Mesenchymal stem cell (in vitro differentiated cells and primary cell): ENCODE data around the gene QSOX1.

Source experiments
- DNase-seq: peaks from one replicate; pipeline ENCODE4 v3.0.0-alpha.2; 2013
- H2AFZ ChIP-seq: one replicate; pipeline ENCODE4 v1.6.1; 2013; ENCODE audit warnings: low read depth, mild to moderate bottlenecking, control low read depth, inconsistent platforms, low read length, moderate library complexity
- H2AK5ac ChIP-seq: 2 replicates; pipeline ENCODE4 v1.6.1; 2013; ENCODE audit warnings: low read length, moderate library complexity, mild to moderate bottlenecking, inconsistent platforms; ENCODE audit not compliant: severe bottlenecking
- H2BK120ac ChIP-seq: one replicate; pipeline ENCODE4 v1.6.1; 2013; ENCODE audit warnings: low read depth, mild to moderate bottlenecking, inconsistent platforms, low read length, moderate library complexity
- H2BK12ac ChIP-seq, 2 experiments: one replicate each; pipeline ENCODE4 v1.6.1; 2013; ENCODE audit warnings: inconsistent platforms in 2 of 2, low read length in 2 of 2, mild to moderate bottlenecking in 2 of 2, moderate library complexity in 2 of 2, control low read depth in 1 of 2
- H2BK15ac ChIP-seq: one replicate; pipeline ENCODE4 v1.6.1; 2013; ENCODE audit warnings: mild to moderate bottlenecking, low read depth, inconsistent platforms; ENCODE audit not compliant: poor library complexity, severe bottlenecking
- H2BK5ac ChIP-seq: 2 replicates; pipeline ENCODE4 v1.6.1; 2013; ENCODE audit warnings: low read depth, mild to moderate bottlenecking, low read length, control low read depth, inconsistent platforms; ENCODE audit not compliant: poor library complexity, severe bottlenecking
- H3K14ac ChIP-seq, 2 experiments: one replicate each; pipeline ENCODE4 v1.6.1; 2013; ENCODE audit warnings: inconsistent platforms in 2 of 2, low read length in 2 of 2, control low read depth in 1 of 2, mild to moderate bottlenecking in 1 of 2, moderate library complexity in 1 of 2
- H3K18ac ChIP-seq, 2 experiments: one replicate each; pipeline ENCODE4 v1.6.1; 2013; ENCODE audit warnings: inconsistent platforms in 2 of 2, low read length in 2 of 2, control low read depth in 1 of 2, low read depth in 1 of 2, mild to moderate bottlenecking in 1 of 2
- H3K23ac ChIP-seq, 2 experiments: one replicate each; pipeline ENCODE4 v1.6.1; 2013; ENCODE audit warnings: inconsistent platforms in 2 of 2, low read length in 2 of 2, mild to moderate bottlenecking in 2 of 2, moderate library complexity in 2 of 2, control low read depth in 1 of 2
- H3K27ac ChIP-seq: 2 replicates; pipeline ENCODE4 v1.5.1; 2013; ENCODE audit warnings: mild to moderate bottlenecking, moderate library complexity, low read length, control low read depth, inconsistent platforms; ENCODE audit not compliant: poor library complexity, severe bottlenecking
- H3K27me3 ChIP-seq, 2 experiments: 2 replicates each; pipeline versions ENCODE4 v1.6.1 to v1.7.0; 2013; ENCODE audit warnings: low read length in 2 of 2, mild to moderate bottlenecking in 2 of 2, moderate library complexity in 2 of 2, control low read depth in 1 of 2, inconsistent platforms in 1 of 2; ENCODE audit not compliant: control insufficient read depth in 1 of 2, insufficient read depth in 1 of 2
- H3K36me3 ChIP-seq, 2 experiments: 2 replicates each; pipeline versions ENCODE4 v1.6.1 to v1.7.0; 2013; ENCODE audit warnings: low read length in 2 of 2, control low read depth in 1 of 2, inconsistent platforms in 1 of 2, low read depth in 1 of 2, mild to moderate bottlenecking in 1 of 2; ENCODE audit not compliant: insufficient read depth in 2 of 2, control insufficient read depth in 1 of 2
- H3K4ac ChIP-seq, 2 experiments: one replicate each; pipeline ENCODE4 v1.6.1; 2013; ENCODE audit warnings: inconsistent platforms in 2 of 2, low read length in 2 of 2, mild to moderate bottlenecking in 2 of 2, moderate library complexity in 2 of 2, control low read depth in 1 of 2, low read depth in 1 of 2
- H3K4me1 ChIP-seq: 2 replicates; pipeline ENCODE4 v1.6.1; 2013; ENCODE audit warnings: low read depth, low read length, control low read depth; ENCODE audit not compliant: control insufficient read depth, insufficient read depth
- H3K4me2 ChIP-seq: 2 replicates; pipeline ENCODE4 v1.6.1; 2013; ENCODE audit warnings: low read length, mild to moderate bottlenecking, inconsistent platforms; ENCODE audit not compliant: poor library complexity, severe bottlenecking
- H3K4me3 ChIP-seq, 2 experiments: 2 replicates each; pipeline versions ENCODE4 v1.5.1 to v1.7.0; 2013; ENCODE audit warnings: low read length in 2 of 2, mild to moderate bottlenecking in 2 of 2, control low read depth in 1 of 2, low read depth in 1 of 2; ENCODE audit not compliant: insufficient read depth in 1 of 2
- H3K79me1 ChIP-seq: replicated peaks from 2 replicates; pipeline ENCODE4 v1.6.1; 2013; ENCODE audit warnings: mild to moderate bottlenecking, control low read depth, low read length, inconsistent platforms; ENCODE audit not compliant: poor library complexity, severe bottlenecking
- H3K9ac ChIP-seq: 2 replicates; pipeline ENCODE4 v1.7.0; 2013; ENCODE audit warnings: mild to moderate bottlenecking, low read length, moderate library complexity
- H3K9me3 ChIP-seq: 2 replicates; pipeline ENCODE4 v1.7.0; 2013; ENCODE audit warnings: mild to moderate bottlenecking, low read length; ENCODE audit not compliant: control insufficient read depth
- H4K8ac ChIP-seq: one replicate; pipeline ENCODE4 v1.6.1; 2013; ENCODE audit warnings: inconsistent platforms, mild to moderate bottlenecking, low read length, moderate library complexity
- H4K91ac ChIP-seq: one replicate; pipeline ENCODE4 v1.6.1; 2013; ENCODE audit warnings: mild to moderate bottlenecking, low read length, inconsistent platforms
- WGBS: methylation state at CpG from one replicate; pipeline ENCODE4 v1.1.7; 2013; ENCODE audit warnings: mixed read lengths; 5-methylcytosine and 5-hydroxymethylcytosine counted together

QSOX1 gene

GRCh38 chr1:180157108-180157507 is 2.4 kb downstream of the QSOX1 start:
- no peak overlapping the region for H3K18ac ChIP-seq
- H3K23ac ChIP-seq = no peak overlapping the region
- H3K79me1 ChIP-seq = peaks cover 14% of the 10 kb centered on the region
- no peak overlapping the region for H3K4ac ChIP-seq
- DNase-seq = peak; percentile 79
- peaks cover 0 to 5% of the 10 kb centered on the region in 2 experiments for H3K36me3 ChIP-seq
- no peaks in the 10 kb centered on the region for H3K27me3 ChIP-seq
- H2BK12ac ChIP-seq = no peak overlapping the region
- 61% methylated on average over 4 of the region's 4 CpGs for WGBS
- H2AK5ac ChIP-seq = peak overlapping the region; percentile 24
- H3K27ac ChIP-seq = peak overlapping the region; percentile 9
- no peak overlapping the region for H4K8ac ChIP-seq
- no peak overlapping the region for H2BK5ac ChIP-seq
- no peak overlapping the region for H3K14ac ChIP-seq
- no peak overlapping the region for H2BK15ac ChIP-seq
- peak overlapping the region; percentile 37 for H3K9ac ChIP-seq
- no peaks in the 10 kb centered on the region for H3K9me3 ChIP-seq
- peak overlapping the region in 1 of 2 experiments; percentile 91 for H3K4me3 ChIP-seq
- H2AFZ ChIP-seq = no peak overlapping the region
- H4K91ac ChIP-seq = no peak overlapping the region
- no peak overlapping the region for H3K4me2 ChIP-seq
- no peak overlapping the region for H2BK120ac ChIP-seq
- H3K4me1 ChIP-seq = peaks cover 20% of the 10 kb centered on the region

DNA sequence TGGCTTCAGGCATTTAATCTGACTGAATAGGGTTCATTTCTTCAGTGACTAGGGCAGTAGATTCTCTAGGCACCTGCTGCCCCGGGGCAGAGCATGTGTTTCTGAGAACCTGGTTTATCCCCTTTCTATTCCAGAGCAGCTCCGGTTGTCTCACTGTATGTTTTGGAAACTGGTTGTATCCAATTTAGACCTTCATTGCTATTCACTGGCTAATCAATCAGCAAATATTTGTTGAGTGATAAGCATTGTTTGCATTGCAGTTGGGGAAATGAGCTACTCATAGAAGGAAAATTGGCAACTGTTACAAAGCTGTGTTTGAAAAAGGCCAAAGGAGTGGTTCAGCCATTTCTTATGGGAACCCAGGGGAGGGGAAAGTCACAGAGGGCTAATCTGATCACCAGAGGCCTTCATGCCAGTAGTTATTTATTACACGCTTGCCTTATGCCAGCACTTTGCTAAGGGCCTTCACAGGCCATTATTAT is 2.9 kb downstream of the QSOX1 start:
- Histone ChIP-seq H2BK12ac (no peak overlapping the region), H3K79me1 (peaks cover 17% of the 10 kb centered on the region)

DNA sequence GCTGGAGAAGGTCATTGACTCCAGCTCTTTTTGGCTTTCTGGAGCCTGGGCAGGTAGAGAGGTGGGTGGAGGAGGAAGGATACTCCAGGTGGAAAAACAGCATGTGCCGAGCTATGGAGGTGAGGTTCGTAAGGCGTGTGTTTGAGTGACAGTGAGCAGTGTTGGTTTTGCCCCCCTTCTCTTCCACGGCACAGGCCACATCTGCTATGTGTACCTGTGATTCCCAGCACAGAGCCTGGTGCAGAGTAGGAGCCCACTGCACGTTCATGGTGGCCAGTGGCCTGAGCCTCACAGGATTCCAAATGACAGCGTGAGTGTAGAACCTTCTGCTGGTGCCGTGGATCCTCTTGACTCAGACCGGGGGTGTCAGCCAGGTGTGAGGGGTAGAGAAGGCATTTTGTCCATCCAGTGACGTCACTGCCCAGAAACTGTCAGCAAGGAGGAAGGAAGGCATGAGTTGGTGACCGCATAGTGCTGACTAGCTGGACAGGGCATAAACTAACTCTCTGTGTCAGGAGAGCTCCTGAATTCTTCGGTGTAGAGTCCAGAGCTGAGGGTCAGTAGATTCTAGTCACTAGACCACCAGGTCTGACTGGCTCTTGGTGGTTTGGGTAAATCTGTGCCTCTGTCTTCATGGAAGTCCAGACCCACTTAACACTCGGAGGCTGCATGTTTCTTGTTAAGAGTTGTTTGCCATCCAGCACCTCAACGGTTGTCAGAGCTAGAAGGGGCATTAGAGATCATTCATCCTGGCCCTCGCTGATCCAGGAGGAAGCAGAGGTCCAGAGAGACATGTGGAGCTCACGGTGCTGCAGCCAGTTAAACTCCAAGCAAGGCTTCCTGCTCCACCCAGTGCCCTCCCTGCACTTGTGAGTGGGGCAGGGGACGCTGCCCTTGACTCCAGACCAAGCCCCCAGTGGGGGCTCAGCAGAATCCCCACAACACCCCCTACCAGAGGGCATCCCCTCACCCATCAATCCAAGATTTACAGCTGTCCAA is 3.8 kb downstream of the QSOX1 start:
- H2BK15ac ChIP-seq = no peak overlapping the region
- no peak overlapping the region for H3K14ac ChIP-seq
- no peak overlapping the region for H2BK12ac ChIP-seq
- H4K91ac ChIP-seq = no peak overlapping the region
- H3K27me3 ChIP-seq = no peaks in the 10 kb centered on the region
- H3K4me2 ChIP-seq = no peak overlapping the region
- no peak overlapping the region for H3K9ac ChIP-seq
- H3K9me3 ChIP-seq = no peaks in the 10 kb centered on the region
- H3K4ac ChIP-seq = peak overlapping the region in 1 of 2 experiments; percentile 24
- H2AFZ ChIP-seq = no peak overlapping the region
- no peak overlapping the region for H2AK5ac ChIP-seq
- peaks cover 0 to 5% of the 10 kb centered on the region in 2 experiments for H3K36me3 ChIP-seq
- H3K4me1 ChIP-seq = peaks cover 20% of the 10 kb centered on the region
- DNase-seq = no peak
- peak overlapping the region in 1 of 2 experiments; percentile 28 for H3K18ac ChIP-seq
- H3K79me1 ChIP-seq = peaks cover 17% of the 10 kb centered on the region
- H2BK5ac ChIP-seq = no peak overlapping the region
- no peak overlapping the region for H2BK120ac ChIP-seq
- H3K23ac ChIP-seq = peak overlapping the region in 1 of 2 experiments; percentile 60
- 94% methylated on average over 16 of the region's 16 CpGs for WGBS
- no peak overlapping the region for H3K27ac ChIP-seq
- no peak overlapping the region for H3K4me3 ChIP-seq
- H4K8ac ChIP-seq = no peak overlapping the region

More for the DNA sequence above, 2.9 kb downstream of the QSOX1 start:
- Histone ChIP-seq H3K27ac (peak overlapping the region; percentile 9), H3K4ac (no peak overlapping the region), H3K36me3 (peaks cover 0 to 5% of the 10 kb centered on the region in 2 experiments), H3K23ac (no peak overlapping the region), H4K8ac (no peak overlapping the region), H4K91ac (no peak overlapping the region), H3K27me3 (no peaks in the 10 kb centered on the region), H3K4me2 (no peak overlapping the region), H3K4me3 (peak overlapping the region in 1 of 2 experiments; percentile 91), H2BK15ac (no peak overlapping the region), H2BK120ac (no peak overlapping the region), H3K4me1 (peaks cover 20% of the 10 kb centered on the region), H2AK5ac (no peak overlapping the region), H3K18ac (no peak overlapping the region), H3K9me3 (no peaks in the 10 kb centered on the region), H3K9ac (peak overlapping the region; percentile 37), H2BK5ac (no peak overlapping the region), H2AFZ (no peak overlapping the region), H3K14ac (no peak overlapping the region)
- no peak for DNase-seq
- WGBS = 100% methylated on average over 2 of the region's 3 CpGs

DNA sequence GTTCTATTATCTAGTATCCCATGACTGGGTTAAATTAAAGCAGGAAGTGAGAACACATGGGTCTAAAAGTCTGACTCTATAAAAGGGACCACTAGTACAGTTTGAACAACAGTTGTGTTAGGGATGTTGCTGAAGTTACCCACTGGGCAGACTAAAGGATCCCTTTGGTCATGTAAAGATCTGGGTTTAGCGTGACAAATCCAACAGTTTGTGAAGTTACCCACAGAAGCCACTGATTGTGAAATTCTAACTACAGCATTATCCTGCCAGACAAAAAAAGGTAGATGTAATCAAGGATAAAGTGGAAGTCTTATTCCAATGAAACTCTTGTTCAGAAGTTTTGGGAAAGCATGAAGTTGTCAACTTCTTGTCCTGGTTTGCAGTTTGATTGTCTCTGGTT is 5.7 kb downstream of the QSOX1 start:
- Histone ChIP-seq H3K27ac (no peak overlapping the region), H3K27me3 (no peaks in the 10 kb centered on the region), H3K14ac (no peak overlapping the region), H2BK12ac (no peak overlapping the region), H3K4ac (no peak overlapping the region), H2BK120ac (no peak overlapping the region), H3K9me3 (no peaks in the 10 kb centered on the region), H3K79me1 (peaks cover 28% of the 10 kb centered on the region), H3K36me3 (peaks cover 0 to 7% of the 10 kb centered on the region in 2 experiments), H4K8ac (no peak overlapping the region), H2BK5ac (no peak overlapping the region), H3K4me2 (no peak overlapping the region), H3K18ac (no peak overlapping the region), H4K91ac (no peak overlapping the region), H2AFZ (no peak overlapping the region), H3K23ac (no peak overlapping the region), H3K9ac (no peak overlapping the region), H3K4me3 (no peak overlapping the region), H3K4me1 (peaks cover 17% of the 10 kb centered on the region), H2AK5ac (no peak overlapping the region), H2BK15ac (no peak overlapping the region)
- no peak for DNase-seq
- no CpG with 5 or more reads among the region's 1 CpG for WGBS
